HCT116 (cell line): ENCODE data around the gene UBQLN4. TPM values are rescaled to one million over a fixed set of nuclear protein-coding genes. Genes with fewer than 3 reads are reported as not detected.

Experiments used
- ATAC-seq: fragments of 200-7000 bp; cut with Tn5 transposase; 2 replicates; pipeline ENCODE4 v1.9.1; 2020; ENCODE audit warnings: mild to moderate bottlenecking, moderate library complexity
- BruUV-seq: library from RNA; stranded (reverse); fragments of 400-500 nt; replicated peaks from 2 replicates; lab custom pipeline; 2021; lab: Mats Ljungman, UMichigan
- CTCF ChIA-PET: fragments of 300-600 bp; sonication (Branson Sonifier 250); formaldehyde crosslinking; loops from one replicate; lab custom pipeline; 2021; ENCODE audit warnings: antibody characterized with exemption; lab: Charles Lee
- POLR2A ChIA-PET: fragments of 300-600, 350-600 bp; sonication (Branson Sonifier 250); formaldehyde crosslinking; loops from one replicate; lab custom pipeline; 2021; ENCODE audit warnings: antibody characterized with exemption; lab: Charles Lee
- RAD21 ChIA-PET, 2 experiments: fragments of 300-600 bp; sonication (Branson Sonifier 250); formaldehyde crosslinking; loops; one replicate each; lab custom pipeline; 2023; ENCODE audit warnings: low total read pairs in 2 of 2; ENCODE audit not compliant: uncharacterized antibody in 2 of 2, unreplicated experiment in 2 of 2, low non-redundant PET in 1 of 2; lab: Charles Lee
- DNase-seq: peaks from one replicate; pipeline ENCODE4 v3.0.0-alpha.2; 2010; ENCODE audit warnings: low read depth, low spot score
- H2AFZ ChIP-seq: fragments of 200-600 bp; shearing (Covaris generic), sonication (generic); 2 replicates; pipeline ENCODE4 v1.6.1; 2017; ENCODE audit warnings: low read depth, mixed run types, mixed read lengths, antibody characterized with exemption, low read length; ENCODE audit not compliant: poor library complexity, severe bottlenecking
- H3K27ac ChIP-seq: 2 replicates; pipeline ENCODE4 v1.5.1; 2012; ENCODE audit warnings: low read depth, low read length
- H3K27me3 ChIP-seq: fragments of 200-600 bp; sonication (generic); 2 replicates; pipeline ENCODE4 v1.6.1; 2016; ENCODE audit warnings: mixed run types, low read length, mixed read lengths; ENCODE audit not compliant: insufficient read depth
- H3K36me3 ChIP-seq, 2 experiments: fragments of 200-500 bp in 1 of 2; fragments of 200-600 bp in 1 of 2; sonication (Bioruptor generic) in 1 of 2; sonication (generic) in 1 of 2; 2 replicates each; pipeline versions ENCODE4 v1.5.1 to v1.6.1; 2014 to 2016; ENCODE audit warnings: low read length in 2 of 2, inconsistent platforms in 1 of 2, mixed read lengths in 1 of 2, mixed run types in 1 of 2; ENCODE audit not compliant: insufficient read depth in 2 of 2, control insufficient read depth in 1 of 2
- H3K4me1 ChIP-seq, 2 experiments: fragments of 200-600 bp in 1 of 2; sonication (generic) in 1 of 2; 2 replicates each; pipeline versions ENCODE4 v1.5.1 to v1.6.1; 2012 to 2017; ENCODE audit warnings: low read length in 2 of 2, inconsistent platforms in 1 of 2, mild to moderate bottlenecking in 1 of 2, mixed read lengths in 1 of 2, mixed run types in 1 of 2, moderate library complexity in 1 of 2; ENCODE audit not compliant: insufficient read depth in 2 of 2, control insufficient read depth in 1 of 2
- H3K4me2 ChIP-seq: fragments of 200-600 bp; sonication (generic); 2 replicates; pipeline ENCODE4 v1.6.1; 2017; ENCODE audit warnings: mixed run types, low read length, mixed read lengths
- H3K4me3 ChIP-seq, 2 experiments: fragments of 200-600 bp in 1 of 2; sonication (generic) in 1 of 2; replicated peaks in 1 of 2; 2 replicates each; pipeline ENCODE4 v1.5.1; 2011 to 2016; ENCODE audit warnings: low read length in 2 of 2, control low read depth in 1 of 2, low read depth in 1 of 2, mild to moderate bottlenecking in 1 of 2, mixed read lengths in 1 of 2, mixed run types in 1 of 2
- H3K79me2 ChIP-seq: fragments of 200-600 bp; sonication (generic); 2 replicates; pipeline ENCODE4 v1.6.1; 2017; ENCODE audit warnings: mild to moderate bottlenecking, mixed run types, low read length, moderate library complexity, mixed read lengths; ENCODE audit not compliant: insufficient read depth
- H3K9ac ChIP-seq: fragments of 200-600 bp; sonication (generic); 2 replicates; pipeline ENCODE4 v1.6.1; 2016; ENCODE audit warnings: low read length, mixed read lengths
- H3K9me2 ChIP-seq: fragments of 200-600 bp; sonication (generic), shearing (Covaris generic); 2 replicates; pipeline ENCODE4 v1.6.1; 2017; ENCODE audit warnings: mixed run types, mild to moderate bottlenecking, moderate library complexity; ENCODE audit not compliant: insufficient read depth
- H3K9me3 ChIP-seq, 2 experiments: fragments of 200-500 bp in 1 of 2; fragments of 200-600 bp in 1 of 2; sonication (Bioruptor generic) in 1 of 2; sonication (generic) in 1 of 2; 2 replicates each; pipeline ENCODE4 v1.6.1; 2014 to 2017; ENCODE audit warnings: low read length in 2 of 2, mixed read lengths in 2 of 2, inconsistent platforms in 1 of 2, low read depth in 1 of 2, mild to moderate bottlenecking in 1 of 2, mixed run types in 1 of 2, moderate library complexity in 1 of 2; ENCODE audit not compliant: control insufficient read depth in 1 of 2, insufficient read depth in 1 of 2
- H4K20me1 ChIP-seq: fragments of 200-600 bp; sonication (generic), shearing (Covaris generic); 2 replicates; pipeline ENCODE4 v1.6.1; 2017; ENCODE audit warnings: mixed run types, mild to moderate bottlenecking, moderate library complexity; ENCODE audit not compliant: insufficient read depth
- CBX3 ChIP-seq: IDR thresholded peaks from 2 replicates; pipeline ENCODE4 v1.6.1; 2012; ENCODE audit warnings: low read depth
- CEBPB ChIP-seq: IDR thresholded peaks from 2 replicates; pipeline ENCODE4 v1.6.1; 2012; ENCODE audit warnings: low read depth
- ELF1 ChIP-seq: IDR thresholded peaks from 2 replicates; pipeline ENCODE4 v1.6.1; 2012; ENCODE audit warnings: low read depth, borderline replicate concordance
- EZH2 ChIP-seq: fragments of 200-600 bp; sonication (generic); IDR thresholded peaks from 2 replicates; pipeline ENCODE4 v1.6.1; 2017; ENCODE audit warnings: antibody characterized with exemption, mixed run types
- FOSL1 ChIP-seq: IDR thresholded peaks from 2 replicates; pipeline ENCODE4 v1.6.1; 2012; ENCODE audit warnings: low read depth
- JUND ChIP-seq: IDR thresholded peaks from 2 replicates; pipeline ENCODE4 v1.6.1; 2012
- POLR2AphosphoS5 ChIP-seq: IDR thresholded peaks from 2 replicates; pipeline ENCODE4 v1.6.1; 2011; ENCODE audit warnings: mild to moderate bottlenecking, low read depth, low read length, moderate library complexity
- RAD21 ChIP-seq: IDR thresholded peaks from 2 replicates; pipeline ENCODE4 v1.6.1; 2012; ENCODE audit warnings: low read depth, mild to moderate bottlenecking
- SIN3A ChIP-seq: IDR thresholded peaks from 2 replicates; pipeline ENCODE4 v1.6.1; 2012; ENCODE audit warnings: low read depth
- TCF7L2 ChIP-seq: IDR thresholded peaks from 2 replicates; pipeline ENCODE4 v1.7.0; 2011; ENCODE audit warnings: borderline replicate concordance, inconsistent platforms; ENCODE audit not compliant: insufficient read depth, insufficient read length; ENCODE audit errors: extremely low read depth
- ZNF274 ChIP-seq: fragments of 200-500 bp; sonication (Bioruptor generic); IDR thresholded peaks from 2 replicates; pipeline ENCODE4 v1.6.1; 2014; ENCODE audit warnings: mild to moderate bottlenecking, low read depth, low read length, inconsistent platforms
- intact Hi-C: fragments of 100-400 bp; cut with micrococcal nuclease; formaldehyde crosslinking; loops from 2 replicates; pipeline ENCODE4 v1.10.0; 2022
- total RNA-seq: library from RNA; stranded (reverse); gene quantifications from one replicate; pipeline ENCODE4 v1.2.1, GENCODE V29; 2021; ENCODE audit not compliant: unreplicated experiment
- TF ChIP-seq, protein P1 (sequence below): IDR thresholded peaks from 2 replicates; pipeline ENCODE4 v1.6.1; 2011; ENCODE audit warnings: mild to moderate bottlenecking, low read length, moderate library complexity; ENCODE audit not compliant: insufficient replicate concordance; ENCODE audit errors: extremely low read depth
- TF ChIP-seq, protein P2 (sequence below): IDR thresholded peaks from 2 replicates; pipeline ENCODE4 v1.6.1; 2012

Gene UBQLN4
- total RNA-seq, 1 experiment from 2014 or later, result 68.4 TPM

DNA sequence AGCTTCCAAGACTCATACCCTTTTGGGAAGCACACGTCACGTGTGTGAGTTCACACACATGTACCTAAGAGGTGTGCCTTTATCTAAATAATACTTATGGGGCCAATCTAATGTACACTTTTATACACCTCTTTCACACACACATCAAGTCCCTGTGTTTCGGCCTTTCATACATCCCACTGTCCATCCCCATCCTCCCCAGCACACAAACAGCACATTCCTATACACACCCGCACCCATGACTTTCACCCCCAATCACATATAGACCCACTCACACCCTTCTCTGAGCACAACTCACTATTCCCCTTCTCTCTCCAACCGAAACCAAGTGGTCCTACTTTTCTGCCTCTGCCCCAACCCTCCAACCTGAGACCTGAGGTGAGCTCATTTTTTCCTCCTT is 25.1 kb upstream of the UBQLN4 start:
- Histone ChIP-seq H3K9ac (no peak overlapping the region), H3K27ac (no peak overlapping the region), H4K20me1 (no peaks in the 10 kb centered on the region), H2AFZ (no peak overlapping the region), H3K27me3 (no peaks in the 10 kb centered on the region), H3K36me3 (peaks cover 0 to 2% of the 10 kb centered on the region in 2 experiments; a peak in 1 of 4 replicates), H3K4me3 (no peak overlapping the region), H3K4me1 (peaks cover 0 to 29% of the 10 kb centered on the region in 2 experiments; a peak in 3 of 4 replicates), H3K4me2 (no peak overlapping the region), H3K79me2 (no peaks in the 10 kb centered on the region), H3K9me3 (no peaks in the 10 kb centered on the region), H3K9me2 (no peaks in the 10 kb centered on the region)
- ChIA-PET POLR2A (no interaction called here), RAD21 (no interaction called here), CTCF (interaction anchor here (1.1 kb wide), 1 partner anchor 12 kb away, joined by 4 read pairs; no protein-coding TSS in a partner anchor)
- ATAC-seq, result no peak
- intact Hi-C loops, result no loop called here
- BruUV-seq, result no TSS peak
- TF ChIP-seq ELF1, result no peak
- TF ChIP-seq RAD21, result no peak
- no peak for TF ChIP-seq EZH2
- TF ChIP-seq CEBPB, result no peak
- TF ChIP-seq, protein P1, sequence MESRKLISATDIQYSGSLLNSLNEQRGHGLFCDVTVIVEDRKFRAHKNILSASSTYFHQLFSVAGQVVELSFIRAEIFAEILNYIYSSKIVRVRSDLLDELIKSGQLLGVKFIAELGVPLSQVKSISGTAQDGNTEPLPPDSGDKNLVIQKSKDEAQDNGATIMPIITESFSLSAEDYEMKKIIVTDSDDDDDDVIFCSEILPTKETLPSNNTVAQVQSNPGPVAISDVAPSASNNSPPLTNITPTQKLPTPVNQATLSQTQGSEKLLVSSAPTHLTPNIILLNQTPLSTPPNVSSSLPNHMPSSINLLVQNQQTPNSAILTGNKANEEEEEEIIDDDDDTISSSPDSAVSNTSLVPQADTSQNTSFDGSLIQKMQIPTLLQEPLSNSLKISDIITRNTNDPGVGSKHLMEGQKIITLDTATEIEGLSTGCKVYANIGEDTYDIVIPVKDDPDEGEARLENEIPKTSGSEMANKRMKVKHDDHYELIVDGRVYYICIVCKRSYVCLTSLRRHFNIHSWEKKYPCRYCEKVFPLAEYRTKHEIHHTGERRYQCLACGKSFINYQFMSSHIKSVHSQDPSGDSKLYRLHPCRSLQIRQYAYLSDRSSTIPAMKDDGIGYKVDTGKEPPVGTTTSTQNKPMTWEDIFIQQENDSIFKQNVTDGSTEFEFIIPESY, result no peak
- no peak for TF ChIP-seq TCF7L2
- TF ChIP-seq ZNF274, result no peak
- no peak for TF ChIP-seq FOSL1
- TF ChIP-seq SIN3A, result no peak
- TF ChIP-seq, protein P2, sequence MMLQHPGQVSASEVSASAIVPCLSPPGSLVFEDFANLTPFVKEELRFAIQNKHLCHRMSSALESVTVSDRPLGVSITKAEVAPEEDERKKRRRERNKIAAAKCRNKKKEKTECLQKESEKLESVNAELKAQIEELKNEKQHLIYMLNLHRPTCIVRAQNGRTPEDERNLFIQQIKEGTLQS, result no peak
- TF ChIP-seq CBX3, result no peak
- TF ChIP-seq POLR2AphosphoS5, result no peak
- TF ChIP-seq JUND, result no peak
- DNase-seq, result no peak
